GM21381 (cell line): ENCODE data around the gene FAM13C.

Experiments used
- ATAC-seq: cut with Tn5 transposase; IDR thresholded peaks from one replicate; pipeline ENCODE4 v1.9.1; 2021; ENCODE audit warnings: mild to moderate bottlenecking, moderate library complexity; ENCODE audit not compliant: unreplicated experiment

The FAM13C gene

DNA sequence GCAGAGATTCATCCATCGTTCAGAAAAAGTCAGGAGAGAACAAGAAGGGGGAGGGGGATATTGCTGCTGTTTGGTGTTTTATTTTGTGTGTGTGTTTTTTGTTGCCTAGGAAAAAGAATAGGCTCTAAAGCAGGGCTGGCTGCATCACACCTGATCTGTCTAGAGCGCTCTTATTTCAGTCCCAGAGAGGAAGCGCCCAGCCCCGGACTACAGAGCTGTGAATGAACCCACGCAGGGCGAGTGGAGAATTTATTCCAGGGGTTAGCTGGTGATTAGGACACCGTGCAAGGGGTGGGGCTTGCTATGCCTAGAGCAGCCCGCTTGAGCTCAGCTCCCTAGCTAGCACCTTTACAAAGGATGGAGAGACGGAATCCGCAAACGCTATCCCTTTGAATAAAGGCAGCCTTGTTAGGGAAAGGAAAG, 621 bp upstream of the FAM13C start:
- no peak for ATAC-seq

DNA sequence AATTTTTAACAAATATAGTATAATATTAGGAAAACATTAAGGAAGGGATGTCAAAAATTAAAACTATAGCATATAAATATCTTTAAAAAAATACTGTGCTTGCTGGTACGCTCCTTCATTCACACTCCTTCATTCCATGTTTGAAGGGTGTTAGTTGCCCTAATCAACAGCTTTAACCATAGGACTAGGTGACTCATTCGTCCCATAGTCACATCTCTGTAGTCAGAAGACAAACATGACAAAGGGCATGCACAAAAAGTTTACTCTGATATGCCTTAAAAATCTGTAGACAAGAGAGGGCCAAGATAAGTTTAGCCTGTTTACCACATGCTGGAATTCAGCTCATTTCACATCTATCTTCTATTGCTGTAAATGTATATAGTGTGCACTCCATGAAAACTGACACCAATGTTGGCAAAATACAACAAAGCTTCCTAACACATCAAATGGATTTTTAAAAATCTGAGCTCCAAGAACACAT, 646 bp downstream of the FAM13C start:
- no peak for ATAC-seq

DNA sequence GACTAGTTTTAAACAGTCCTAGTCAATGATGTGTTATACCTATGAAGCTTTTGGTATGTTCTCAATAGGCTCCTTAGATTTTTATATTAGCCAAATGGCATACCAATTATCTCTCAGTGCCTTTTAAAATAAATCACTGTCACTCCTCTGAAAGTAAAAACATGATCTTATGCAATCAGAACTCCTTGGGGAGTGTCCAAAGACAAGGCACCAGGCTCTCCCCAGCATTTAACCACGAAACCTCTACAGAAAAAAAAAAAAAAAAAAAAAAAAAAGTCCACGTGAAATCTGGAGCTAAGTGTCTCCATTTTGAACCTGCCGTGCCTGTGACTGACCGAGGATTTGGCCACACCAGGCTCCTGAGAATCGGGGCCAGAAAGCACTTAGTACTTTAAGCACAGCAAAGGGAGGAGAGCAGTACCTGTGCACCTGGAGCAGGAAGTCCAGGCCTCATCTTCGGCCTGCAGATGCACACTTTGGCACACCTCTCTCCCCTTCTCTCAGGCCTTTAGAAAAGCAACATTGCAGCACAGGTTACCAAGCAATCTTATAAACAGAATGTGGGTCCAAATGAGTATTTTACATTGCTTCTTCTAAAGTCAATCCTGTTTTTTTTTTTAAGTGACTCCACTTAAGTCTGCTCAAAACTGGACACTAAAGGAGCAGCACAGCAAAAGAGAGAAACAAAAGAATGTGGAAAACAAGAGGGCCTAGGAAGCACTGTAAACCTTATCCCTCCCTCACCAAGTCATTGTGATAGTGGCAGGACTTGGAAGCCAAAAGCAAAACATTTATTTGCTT, 1.5 kb downstream of the FAM13C start:
- no peak for ATAC-seq

DNA sequence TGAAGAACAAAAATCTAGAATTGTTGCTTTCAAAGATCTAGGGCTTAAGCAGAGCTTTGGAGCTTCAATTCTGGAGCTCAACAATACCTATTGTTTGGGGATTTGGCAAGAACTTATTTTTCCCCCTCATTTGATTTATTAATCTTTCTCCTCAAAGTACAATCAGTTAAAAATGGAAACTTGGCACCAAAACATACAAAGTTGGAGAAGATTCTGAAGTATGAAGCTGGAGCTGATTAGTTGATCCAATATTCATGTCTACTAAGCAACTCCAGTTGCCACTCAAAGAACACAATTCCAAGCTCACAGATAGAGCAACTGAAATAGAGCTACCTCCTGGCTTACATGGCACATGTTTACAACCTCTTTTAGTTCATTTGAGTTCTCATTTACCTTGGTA, 3.8 kb downstream of the FAM13C start:
- no peak for ATAC-seq

DNA sequence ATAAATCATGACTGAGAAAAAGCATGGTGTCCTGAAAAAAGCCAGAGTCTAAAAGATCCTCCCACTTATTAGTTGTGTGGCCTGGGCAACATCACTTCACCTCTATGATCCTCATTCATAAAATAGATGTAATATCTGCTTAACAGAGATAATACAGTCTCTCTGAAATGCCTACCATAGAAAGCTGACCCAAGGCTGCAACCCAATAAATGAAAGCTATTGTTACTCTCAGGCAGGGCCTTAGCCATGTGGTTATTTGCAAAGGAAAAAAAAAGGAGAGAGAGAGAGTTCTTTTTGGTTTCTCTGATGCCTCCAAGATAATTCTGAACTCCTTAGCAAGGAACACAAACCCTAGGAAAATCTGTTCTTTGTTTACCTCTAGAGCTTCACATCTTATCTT, 7.9 kb downstream of the FAM13C start:
- ATAC-seq: no peak

DNA sequence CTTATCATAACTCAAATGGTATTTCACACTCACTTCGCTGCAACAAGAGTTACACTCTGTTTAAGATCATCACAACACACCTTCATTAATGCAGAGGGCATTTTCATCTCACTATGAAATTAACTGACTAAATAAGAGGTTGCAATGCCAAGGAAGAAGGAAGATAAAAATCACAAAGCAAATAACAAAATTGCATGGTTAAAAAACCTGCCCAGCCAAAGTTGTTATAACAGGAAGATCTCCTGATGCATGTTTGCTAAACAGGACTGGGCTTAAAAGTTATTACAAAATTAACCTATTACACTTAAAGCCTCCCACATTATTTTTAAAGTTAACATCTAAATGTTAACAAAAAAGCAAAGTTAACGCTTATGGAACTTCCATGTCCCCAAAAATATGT, 11.8 kb downstream of the FAM13C start:
- ATAC-seq: no peak

DNA sequence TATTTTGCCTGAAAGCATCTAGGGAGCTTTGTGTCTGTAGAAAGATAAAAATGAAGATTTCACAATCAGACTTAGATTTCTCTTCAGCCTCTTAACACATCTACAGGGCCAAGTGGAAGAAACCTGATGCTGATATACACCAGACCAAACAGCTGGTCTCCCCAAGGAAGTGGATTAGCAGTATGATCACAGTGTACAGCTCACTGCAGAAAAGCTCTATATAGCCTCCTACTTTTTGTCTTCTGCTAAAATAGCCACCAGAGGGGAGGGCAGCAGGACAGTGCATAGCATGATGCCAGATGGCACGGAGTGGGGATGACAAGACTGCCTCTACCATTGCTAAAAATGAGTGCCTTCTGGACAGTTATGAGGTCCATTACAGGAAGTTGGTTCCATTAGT, 16.0 kb downstream of the FAM13C start:
- ATAC-seq: no peak

DNA sequence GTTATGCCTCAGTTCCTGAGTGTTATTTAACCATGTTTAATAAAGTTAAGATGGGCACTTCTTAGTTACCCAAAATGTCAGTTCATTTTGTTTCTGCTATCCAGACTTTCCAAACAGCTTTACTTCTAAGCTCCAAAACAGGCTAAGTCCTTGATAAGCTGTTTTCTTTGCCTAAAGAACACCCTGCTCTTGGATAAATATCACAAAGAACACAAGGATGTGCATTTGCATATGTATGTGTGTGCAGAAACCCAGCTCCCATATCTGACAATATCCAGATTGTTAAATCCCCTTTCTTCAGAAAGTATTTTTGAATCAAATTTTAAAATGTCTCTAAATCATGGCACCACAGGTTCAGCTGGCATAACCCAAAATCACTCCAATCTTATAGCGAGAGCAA, 19.6 kb downstream of the FAM13C start:
- ATAC-seq: no peak

DNA sequence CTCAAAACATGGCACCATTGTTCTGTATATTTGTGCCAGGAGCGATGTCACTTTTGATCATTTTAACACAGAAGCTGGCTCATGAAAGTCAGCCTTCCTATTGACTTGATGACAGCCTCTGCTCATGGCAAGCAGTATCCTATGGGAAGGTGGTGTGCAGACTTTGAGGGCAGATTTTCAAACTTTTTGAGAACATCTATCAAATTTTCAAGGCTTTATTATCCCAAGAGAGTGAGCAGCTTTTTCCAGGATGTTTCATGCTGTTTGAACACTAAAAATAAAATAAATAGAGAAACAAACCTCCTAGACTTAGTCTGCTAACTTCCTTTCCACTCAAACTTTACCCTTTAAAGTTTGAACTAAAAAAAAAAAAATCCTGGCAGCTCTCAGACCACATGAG, 20.3 kb downstream of the FAM13C start:
- no peak for ATAC-seq

DNA sequence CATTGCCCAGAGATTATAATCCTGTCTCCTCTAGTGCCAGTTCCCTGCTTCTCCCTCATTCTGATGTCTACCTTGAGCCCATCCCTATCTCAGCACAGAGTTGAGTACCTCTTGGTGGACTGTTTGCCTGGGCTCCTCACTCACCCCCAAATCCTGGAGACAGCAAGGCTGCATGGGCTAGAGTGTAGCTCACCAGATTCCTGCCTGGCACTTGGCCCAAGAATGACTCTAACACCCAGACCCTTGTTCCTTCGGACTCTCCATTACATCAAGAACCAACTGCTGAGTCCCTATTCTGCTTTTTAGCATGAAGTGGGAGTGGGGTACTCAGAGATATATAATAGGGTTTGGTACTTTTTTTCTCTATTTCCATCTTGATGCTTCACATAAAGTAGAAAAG, 22.1 kb downstream of the FAM13C start:
- no peak for ATAC-seq

DNA sequence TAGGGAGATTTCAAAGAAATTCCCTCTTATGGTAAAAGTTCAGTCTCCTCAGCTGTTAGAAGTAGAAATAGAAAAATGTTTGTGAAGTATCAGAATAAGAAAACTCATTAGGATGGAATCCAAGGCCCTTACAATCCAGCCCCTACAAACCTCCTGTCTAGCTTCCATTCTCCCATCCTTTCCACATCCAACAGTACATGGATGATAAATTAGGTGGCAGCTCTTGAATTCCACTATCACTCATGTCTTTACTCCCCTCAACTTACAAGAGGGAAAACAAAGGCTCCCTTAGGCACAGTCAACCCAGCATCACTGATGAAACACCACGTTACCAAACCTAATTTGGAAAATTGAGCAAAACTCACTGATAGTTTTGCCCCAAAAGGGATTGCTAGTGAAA, 23.0 kb downstream of the FAM13C start:
- no peak for ATAC-seq

DNA sequence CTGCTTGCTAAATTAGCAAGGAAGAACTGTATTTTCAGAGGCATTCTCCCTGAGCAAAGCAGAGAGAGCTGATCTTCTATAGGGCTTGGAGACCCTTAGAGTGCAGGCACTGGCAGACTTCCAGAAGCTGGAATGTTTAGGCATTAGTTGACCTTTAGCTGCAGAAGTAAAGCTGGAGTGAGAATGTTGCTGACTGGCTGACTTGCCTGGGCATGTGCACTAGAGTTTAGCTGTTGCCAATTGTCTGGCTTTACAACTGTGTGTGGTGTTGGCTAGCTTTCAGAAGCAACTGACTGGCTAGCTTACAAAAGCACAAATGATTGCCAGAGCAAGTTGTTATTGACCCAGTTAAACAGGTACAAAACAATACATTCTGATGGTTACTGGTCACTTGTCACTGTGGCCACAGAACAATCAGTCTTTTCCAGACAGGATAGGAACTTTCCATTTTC, 25.1 kb downstream of the FAM13C start:
- ATAC-seq: no peak

DNA sequence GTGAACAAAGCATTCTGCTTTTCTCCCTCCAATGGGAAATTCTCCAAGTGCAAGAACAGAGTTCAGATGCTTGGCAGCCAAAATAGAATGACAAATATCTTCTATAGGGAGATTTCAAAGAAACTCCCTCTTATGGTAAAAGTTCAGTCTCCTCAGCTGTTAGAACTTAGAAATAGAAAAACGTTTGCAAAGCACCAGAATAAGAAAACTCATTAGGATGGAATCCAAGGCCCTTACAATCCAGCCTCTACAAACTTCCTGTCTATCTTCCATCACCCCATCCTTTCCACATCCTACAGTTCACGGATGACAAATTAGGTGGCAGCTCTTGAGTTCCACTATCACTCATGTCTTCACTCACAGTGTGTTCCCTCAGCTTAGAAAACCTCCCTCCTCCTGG, 25.7 kb downstream of the FAM13C start:
- ATAC-seq: no peak

DNA sequence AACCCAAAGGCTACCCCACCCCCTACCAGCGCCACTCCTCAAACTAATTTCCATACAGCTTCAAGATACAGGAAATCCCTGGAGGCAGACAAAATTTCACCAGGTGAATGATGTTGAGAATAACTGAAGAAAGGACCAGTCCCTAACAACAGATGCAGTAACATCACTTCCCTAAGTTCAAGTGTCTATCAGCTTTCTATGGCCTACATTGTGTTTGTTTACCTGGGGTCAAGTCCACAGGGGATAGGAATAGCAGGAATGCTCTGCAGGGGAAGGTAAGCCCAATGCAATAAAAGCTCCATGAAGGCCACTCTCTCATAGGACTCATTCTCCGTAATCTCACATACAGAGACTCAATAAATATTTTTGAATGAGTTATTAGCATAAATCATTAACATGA, 26.9 kb downstream of the FAM13C start:
- ATAC-seq: no peak

DNA sequence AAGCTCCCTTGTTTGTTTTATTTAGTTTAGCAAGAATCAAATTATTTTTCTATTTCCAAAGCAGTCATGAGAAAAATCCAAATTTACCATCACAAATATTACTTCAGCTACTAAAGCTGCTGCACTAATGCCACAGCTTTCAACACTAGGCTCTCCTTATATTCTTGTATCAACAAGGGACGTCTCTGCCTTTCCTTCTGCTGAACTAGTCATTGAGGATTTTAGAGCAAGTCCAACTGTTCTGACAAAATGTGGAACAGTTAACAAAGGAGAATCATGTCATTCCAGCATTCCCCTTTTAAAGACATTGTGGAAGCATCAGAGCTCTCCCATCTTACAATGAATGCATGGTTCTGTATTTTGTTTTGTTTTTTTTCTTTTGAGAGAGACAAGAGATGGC, 28.6 kb downstream of the FAM13C start:
- no peak for ATAC-seq

DNA sequence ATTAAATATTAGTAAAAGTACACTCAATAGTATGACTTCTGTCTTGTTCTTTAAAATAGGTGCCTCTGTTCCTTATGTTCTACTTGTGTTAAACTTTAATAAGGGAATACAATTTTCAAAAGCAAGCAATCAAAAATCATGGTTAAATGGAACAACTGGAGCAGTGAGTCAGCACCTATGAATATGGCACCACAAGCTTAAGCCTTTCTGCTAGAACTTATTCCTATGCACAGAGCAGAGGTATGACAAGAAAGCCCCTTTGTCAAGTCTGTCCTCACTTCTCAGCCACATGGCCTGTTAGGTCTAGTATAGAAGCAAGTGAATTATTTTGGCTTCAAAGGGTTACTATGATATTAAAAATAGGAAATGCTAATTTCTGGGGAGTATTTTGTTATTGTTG, 29.8 kb downstream of the FAM13C start:
- no peak for ATAC-seq

DNA sequence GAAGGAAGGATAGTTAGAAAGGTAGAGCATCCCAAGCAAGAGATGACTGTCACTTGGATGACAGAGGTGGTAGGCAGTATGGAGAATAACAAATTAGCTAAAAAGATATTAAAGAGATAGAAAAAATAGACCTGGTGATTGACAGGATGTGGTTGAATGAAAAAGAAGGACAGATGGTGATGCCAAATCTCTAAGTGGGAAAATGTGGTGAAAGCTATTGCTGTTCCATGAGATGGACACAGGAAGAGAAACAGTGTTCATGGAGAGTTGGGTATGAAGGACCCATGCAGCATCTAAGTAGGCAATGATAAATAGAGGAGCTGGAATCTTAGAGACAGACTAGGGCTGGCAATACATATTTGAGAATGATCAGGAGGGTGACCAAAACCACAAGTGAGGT, 30.7 kb downstream of the FAM13C start:
- no peak for ATAC-seq

DNA sequence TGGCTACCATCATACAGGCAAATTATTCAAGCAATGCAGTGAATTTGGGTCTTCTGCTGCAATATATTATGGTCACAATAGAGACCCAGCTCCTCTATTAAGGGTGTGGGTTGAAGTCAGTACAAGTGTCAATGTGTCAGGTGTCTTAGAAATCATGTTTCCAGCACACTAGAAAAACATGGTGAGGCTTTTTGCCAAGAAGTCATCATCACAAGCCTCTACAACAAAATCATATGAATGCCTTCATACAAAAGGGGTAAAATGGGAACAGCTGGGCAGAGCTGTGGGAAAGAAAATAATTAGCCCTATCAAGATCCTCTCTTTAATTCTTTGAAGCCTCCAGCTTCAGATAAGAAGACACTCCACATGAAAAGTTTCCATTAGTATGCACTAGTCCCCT, 37.2 kb downstream of the FAM13C start:
- ATAC-seq: no peak

DNA sequence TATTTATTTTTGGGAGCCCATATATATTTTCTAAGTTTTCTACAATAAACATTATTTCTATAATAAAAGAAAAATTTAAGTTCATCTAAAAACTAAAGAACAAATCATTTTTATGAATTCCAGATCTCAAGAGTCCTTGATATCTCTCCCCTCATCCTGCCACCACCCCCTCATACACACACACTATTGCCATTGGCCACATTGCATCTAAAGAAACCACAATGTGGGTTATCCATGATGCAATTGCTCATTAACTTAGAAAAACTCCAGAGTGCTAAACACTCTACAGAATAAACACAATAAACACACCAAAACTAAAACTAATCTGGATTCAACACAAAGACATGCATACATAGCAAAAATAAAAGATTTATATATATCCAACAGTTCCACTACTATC, 37.8 kb downstream of the FAM13C start:
- ATAC-seq: no peak

DNA sequence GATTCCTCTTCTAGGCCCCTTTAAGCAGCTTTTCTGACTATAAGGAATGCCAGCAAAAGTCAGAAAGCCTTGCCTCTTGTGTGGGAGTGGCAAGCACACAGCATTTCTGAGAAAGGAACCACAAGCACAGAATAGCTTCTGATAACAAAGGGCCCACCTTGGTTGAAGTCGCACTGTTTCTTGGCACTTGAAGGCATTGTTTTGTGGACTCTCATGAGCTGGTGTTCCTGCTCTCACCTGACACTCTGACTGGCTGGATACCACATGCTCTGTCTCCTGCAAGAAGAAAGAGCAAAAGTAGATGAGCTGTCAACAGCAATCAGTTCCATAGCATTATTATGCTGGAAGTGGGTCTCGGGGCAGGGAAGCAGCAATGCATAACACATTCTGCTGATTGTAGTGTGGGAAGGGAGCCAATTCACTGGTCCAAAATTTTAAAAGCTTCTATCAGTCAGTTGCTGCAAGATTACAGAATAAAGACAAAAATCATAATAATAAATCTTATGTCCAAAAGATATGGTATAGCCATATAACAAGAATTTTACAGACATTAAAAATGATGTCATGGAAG, 38.4 kb downstream of the FAM13C start:
- no peak for ATAC-seq

DNA sequence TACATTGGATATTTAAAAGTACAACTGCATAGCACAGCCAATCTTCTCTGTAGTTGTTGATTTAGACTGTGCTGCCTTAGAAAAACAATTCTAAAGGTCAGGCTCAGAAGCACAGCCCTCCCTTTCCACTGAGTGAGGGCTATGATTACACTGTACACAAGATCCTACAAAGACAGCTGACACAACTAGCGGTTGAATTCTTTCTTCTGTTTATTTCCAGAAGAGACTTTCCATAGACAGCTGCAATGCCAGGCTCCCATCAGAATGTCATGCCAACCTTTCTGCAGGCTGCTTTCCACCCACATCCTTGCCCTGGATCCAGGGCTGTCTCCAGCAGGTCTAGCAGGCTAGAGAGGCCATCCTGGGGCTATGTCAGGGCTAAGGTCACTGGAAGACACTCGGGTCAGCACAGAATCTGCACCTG, 39.3 kb downstream of the FAM13C start:
- no peak for ATAC-seq

DNA sequence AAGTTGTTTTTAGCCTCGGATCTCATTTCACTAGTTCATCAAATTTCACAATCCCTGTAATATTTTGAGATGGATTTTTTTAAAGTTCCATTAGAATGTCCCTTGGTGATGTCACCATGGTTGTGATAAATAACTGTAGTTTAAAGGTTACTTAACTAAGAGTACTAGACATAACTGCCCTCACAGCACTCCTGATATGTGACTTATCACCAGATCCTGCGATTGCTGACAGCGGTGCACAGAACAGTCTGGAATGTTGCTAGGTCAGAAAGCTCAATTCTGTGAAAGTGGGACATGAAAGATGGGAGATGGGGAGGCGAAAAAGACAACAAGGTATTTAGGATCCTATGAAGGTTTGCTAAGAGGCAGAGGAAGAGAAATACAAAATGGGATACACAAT, 40.2 kb downstream of the FAM13C start:
- no peak for ATAC-seq

DNA sequence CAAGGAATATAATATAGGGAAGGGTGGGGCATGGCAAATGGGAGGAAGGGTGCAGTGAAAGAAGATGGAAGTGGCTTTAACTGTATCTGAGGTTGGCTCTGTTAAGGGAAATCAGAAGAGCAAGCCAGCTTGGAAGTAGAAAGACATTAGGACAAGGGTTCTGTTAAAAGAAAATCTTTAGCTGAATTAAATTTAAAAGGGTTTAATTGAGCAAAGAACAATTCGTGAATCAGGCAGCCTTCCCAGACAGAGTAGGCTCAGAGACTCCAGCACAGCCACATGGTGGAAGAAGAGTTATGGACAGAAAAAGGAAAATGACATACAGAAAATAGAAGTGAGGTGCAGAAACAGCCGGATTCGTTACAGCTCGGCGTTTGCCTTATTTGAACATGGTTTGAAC, 42.0 kb downstream of the FAM13C start:
- ATAC-seq: no peak
